ENCODE results near the gene PDXK.
A peak's percentile ranks its signal among the peaks of the same experiment; 100 is the strongest.

The PDXK gene

GRCh38 chr21:43806017-43806710, 87.2 kb downstream of the PDXK start:
- DNase-seq (ENCODE audit: low spot score) = no peak

- DNase-seq (ENCODE audit: low spot score) = no peak
Observed at GRCh38 chr21:43808367-43808766, 89.4 kb downstream of the PDXK start.

- DNase-seq (ENCODE audit: low spot score) = no peak
Observed at GRCh38 chr21:43808832-43809251, 89.9 kb downstream of the PDXK start.

GRCh38 chr21:43809346-43809799, 90.4 kb downstream of the PDXK start:
- DNase-seq (ENCODE audit: low spot score) = no peak

GRCh38 chr21:43809853-43810504, 91.0 kb downstream of the PDXK start:
- no peak for DNase-seq (ENCODE audit: low spot score)

GRCh38 chr21:43810505-43811261, 91.8 kb downstream of the PDXK start:
- DNase-seq (ENCODE audit: low spot score) = peak; percentile 94

GRCh38 chr21:43811262-43812105, 92.6 kb downstream of the PDXK start:
- DNase-seq (ENCODE audit: low spot score) = no peak

Data from GM03348 (cell line).